Esophagus squamous epithelium (tissue), 5 donors: Measurements from ENCODE around the gene SH2D2A. TPM values are rescaled to one million over a fixed set of nuclear protein-coding genes. Genes with fewer than 3 reads are reported as not detected.
A peak's percentile ranks its signal among the peaks of the same experiment; 100 is the strongest.

Source experiments
- DNase-seq: peaks from one replicate; lab custom pipeline; 2025; lab: John Stamatoyannopoulos, UW
- H3K27ac ChIP-seq, 4 donors: fragments of 200-600 bp; sonication (generic); one replicate each; pipeline ENCODE4 v1.5.1; 2016 to 2019; ENCODE audit warnings: mild to moderate bottlenecking in 1 of 4
- H3K27me3 ChIP-seq, 4 donors: fragments of 200-600 bp; sonication (generic); 1 replicate in 3 of 4; 2 replicates in 1 of 4; pipeline versions ENCODE4 v1.5.1 to v1.6.0; 2017 to 2021; ENCODE audit warnings: antibody characterized with exemption in 1 of 4
- H3K36me3 ChIP-seq, 3 donors: fragments of 200-600 bp; sonication (generic); one replicate each; pipeline ENCODE4 v1.5.1; 2016 to 2019
- H3K4me1 ChIP-seq, 3 donors: fragments of 200-600 bp; sonication (generic); one replicate each; pipeline ENCODE4 v1.5.1; 2017 to 2019
- H3K4me3 ChIP-seq, 4 donors: fragments of 200-600 bp; sonication (generic); 1 replicate in 3 of 4; 2 replicates in 1 of 4; pipeline ENCODE4 v1.5.1; 2016 to 2019; ENCODE audit warnings: mild to moderate bottlenecking in 2 of 4, moderate library complexity in 1 of 4
- H3K9me3 ChIP-seq, 3 donors: fragments of 200-600 bp; sonication (generic); one replicate each; pipeline ENCODE4 v1.5.1; 2016 to 2019
- POLR2A ChIP-seq, 4 donors: fragments of 450-650 bp; IDR thresholded peaks; one replicate each; pipeline ENCODE4 v1.6.1; 2017; ENCODE audit warnings: antibody characterized with exemption in 4 of 4, mild to moderate bottlenecking in 4 of 4, moderate library complexity in 3 of 4
- WGBS, 2 donors: methylation state at CpG; one replicate each; pipeline ENCODE4 v1.1.5; 2018; 5-methylcytosine and 5-hydroxymethylcytosine counted together
- intact Hi-C: fragments of 100-400 bp; cut with DNase I; formaldehyde crosslinking; loops from one replicate; pipeline ENCODE4 v1.15.0; 2022
- total RNA-seq, 4 donors: library from RNA; depleted of rRNA; stranded (reverse); fragments of >200 nt; gene quantifications; one replicate each; pipeline ENCODE4 v1.1.0, GENCODE V29; 2016
- TF ChIP-seq, protein P1 (sequence below), 6 experiments: fragments of 450-650 bp in 4 of 6; fragments of 200-600 bp in 2 of 6; sonication (generic) in 2 of 6; IDR thresholded peaks; one replicate each; pipeline ENCODE4 v1.5.1; 2016 to 2019; ENCODE audit warnings: antibody characterized with exemption in 6 of 6, mild to moderate bottlenecking in 4 of 6, moderate library complexity in 4 of 6
- donor health status: DM: yes; HTN: yes; CAD: no.

The SH2D2A gene
- total RNA-seq, 4 donors from 2014 or later: 0.32 to 2.0 (median 1.7) TPM; not detected in 1

DNA sequence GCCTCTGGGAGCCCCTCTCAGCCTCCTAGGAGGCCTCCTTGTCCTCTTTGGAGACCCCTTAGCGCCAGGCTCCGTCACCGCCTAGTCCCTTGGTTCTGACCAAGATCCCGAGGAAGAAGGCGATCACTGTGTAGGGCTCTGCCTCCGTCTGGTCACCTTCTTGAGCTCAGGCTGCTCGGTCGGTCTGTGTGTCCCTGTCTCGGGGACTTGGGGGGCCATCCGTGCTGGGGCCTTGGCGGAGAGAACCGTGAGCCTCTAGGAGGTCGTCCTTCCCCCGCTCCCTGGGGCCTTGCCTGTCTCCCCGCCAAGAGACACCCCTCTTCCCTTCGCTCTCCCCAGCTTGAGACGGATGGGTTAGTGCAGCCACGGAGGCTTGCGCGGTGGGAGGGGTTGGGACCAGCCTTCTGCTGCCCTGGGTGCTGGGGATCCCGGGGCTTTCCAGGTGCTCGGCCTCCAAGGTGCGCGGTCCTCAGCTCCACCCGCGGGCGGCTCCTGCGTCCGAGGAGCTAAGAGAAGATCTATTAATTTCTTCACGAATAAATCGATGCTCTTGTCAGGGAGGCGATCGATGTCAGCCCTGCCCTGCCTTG lies 43.0 kb upstream of the SH2D2A start:
- Histone ChIP-seq H3K36me3 (no peaks in the 10 kb centered on the region), H3K4me1 (peaks cover 24 to 32% (median 28%) of the 10 kb centered on the region in 3 donors), H3K27ac (no peak overlapping the region), H3K27me3 (peaks cover 8 to 85% (median 23%) of the 10 kb centered on the region in 4 donors), H3K9me3 (no peaks in the 10 kb centered on the region), H3K4me3 (peak overlapping the region in 3 of 4 donors; percentile 26 to 61 (median 35))
- DNase-seq: no peak
- WGBS, 2 donors: 0 to 2% methylated on average over 3 to 14 of the region's 33 CpGs
- intact Hi-C loops: no loop called here
- TF ChIP-seq, protein P1, sequence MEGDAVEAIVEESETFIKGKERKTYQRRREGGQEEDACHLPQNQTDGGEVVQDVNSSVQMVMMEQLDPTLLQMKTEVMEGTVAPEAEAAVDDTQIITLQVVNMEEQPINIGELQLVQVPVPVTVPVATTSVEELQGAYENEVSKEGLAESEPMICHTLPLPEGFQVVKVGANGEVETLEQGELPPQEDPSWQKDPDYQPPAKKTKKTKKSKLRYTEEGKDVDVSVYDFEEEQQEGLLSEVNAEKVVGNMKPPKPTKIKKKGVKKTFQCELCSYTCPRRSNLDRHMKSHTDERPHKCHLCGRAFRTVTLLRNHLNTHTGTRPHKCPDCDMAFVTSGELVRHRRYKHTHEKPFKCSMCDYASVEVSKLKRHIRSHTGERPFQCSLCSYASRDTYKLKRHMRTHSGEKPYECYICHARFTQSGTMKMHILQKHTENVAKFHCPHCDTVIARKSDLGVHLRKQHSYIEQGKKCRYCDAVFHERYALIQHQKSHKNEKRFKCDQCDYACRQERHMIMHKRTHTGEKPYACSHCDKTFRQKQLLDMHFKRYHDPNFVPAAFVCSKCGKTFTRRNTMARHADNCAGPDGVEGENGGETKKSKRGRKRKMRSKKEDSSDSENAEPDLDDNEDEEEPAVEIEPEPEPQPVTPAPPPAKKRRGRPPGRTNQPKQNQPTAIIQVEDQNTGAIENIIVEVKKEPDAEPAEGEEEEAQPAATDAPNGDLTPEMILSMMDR (IDR thresholded peaks at IDR 0.05): no peak
- no peak for TF ChIP-seq POLR2A (IDR thresholded peaks at IDR 0.05)

DNA sequence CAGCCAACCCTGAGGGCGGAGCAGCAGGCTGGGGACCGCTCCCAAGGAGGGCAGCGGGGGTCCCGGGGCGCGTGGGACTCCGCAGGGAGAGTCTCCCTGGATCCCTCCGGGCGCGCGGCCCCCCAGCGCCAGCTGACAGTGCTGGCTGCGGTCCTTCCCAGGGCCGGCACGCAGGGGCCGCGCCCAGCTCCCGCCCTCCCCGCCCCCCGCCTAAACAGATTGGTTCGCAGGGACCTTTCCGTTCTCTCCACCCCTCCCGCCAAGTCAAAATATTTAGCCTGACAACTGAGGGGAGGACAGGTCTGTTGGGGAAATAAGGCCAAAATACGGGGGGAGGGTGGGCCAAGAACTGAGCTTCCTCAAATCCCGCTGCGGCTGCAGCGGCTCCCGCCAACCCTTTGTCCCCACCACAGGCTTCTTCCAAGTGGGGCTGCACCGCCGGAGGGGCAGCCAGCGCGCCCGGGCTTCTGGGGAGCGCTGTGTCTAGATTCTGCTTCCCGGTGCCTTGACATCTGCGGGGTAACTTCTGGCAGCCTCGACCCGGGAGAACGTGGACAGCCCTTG lies 42.4 kb upstream of the SH2D2A start, which contains the start of gene INSRR:
Gene INSRR, minus strand, starts transcription at position 159 of the 564 bp plus-strand sequence. CDS start 496 bp downstream, outside the sequence.
- DNase-seq: no peak
- no peaks in the 10 kb centered on the region for H3K36me3 ChIP-seq
- peaks cover 24 to 32% (median 28%) of the 10 kb centered on the region in 3 donors for H3K4me1 ChIP-seq
- H3K27ac ChIP-seq: no peak within 1 kb of the TSS
- intact Hi-C loops: no loop called here
- 10 to 11% methylated on average over 8 to 15 of the region's 39 CpGs for WGBS, 2 donors
- peaks cover 8 to 84% (median 23%) of the 10 kb centered on the region in 4 donors for H3K27me3 ChIP-seq
- H3K9me3 ChIP-seq: no peaks in the 10 kb centered on the region
- TF ChIP-seq POLR2A (IDR thresholded peaks at IDR 0.05): no peak
- H3K4me3 ChIP-seq: peak within 1 kb of the TSS in 3 of 4 donors; percentile 26 to 61 (median 35)

DNA sequence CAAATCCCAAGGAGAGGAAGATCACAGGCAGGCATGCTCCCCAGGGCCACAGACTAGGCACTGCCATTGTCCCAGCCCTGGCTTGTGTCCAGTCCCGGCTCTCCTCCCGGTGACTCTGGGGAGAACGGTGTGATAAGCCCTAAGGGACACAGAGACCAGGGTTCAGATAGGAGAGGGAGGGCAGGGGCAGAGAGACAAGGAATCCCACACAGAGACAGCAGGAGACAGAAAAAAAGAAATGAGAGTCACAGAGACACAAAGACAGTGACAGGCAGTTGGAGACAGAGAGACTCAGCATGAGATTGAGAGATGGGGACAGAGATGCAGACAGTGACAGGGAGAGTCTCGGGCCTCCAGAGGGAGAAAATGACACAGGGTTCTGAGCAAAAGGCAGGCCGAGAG lies 41.9 kb upstream of the SH2D2A start:
- Histone ChIP-seq H3K27ac (no peak overlapping the region), H3K27me3 (peaks cover 8 to 84% (median 23%) of the 10 kb centered on the region in 4 donors), H3K9me3 (no peaks in the 10 kb centered on the region), H3K4me1 (peaks cover 24 to 32% (median 28%) of the 10 kb centered on the region in 3 donors), H3K36me3 (no peaks in the 10 kb centered on the region), H3K4me3 (peak overlapping the region in 3 of 4 donors; percentile 26 to 61 (median 35))
- DNase-seq: no peak
- intact Hi-C loops: no loop called here
- TF ChIP-seq, protein P1 (IDR thresholded peaks at IDR 0.05): no peak
- TF ChIP-seq POLR2A (IDR thresholded peaks at IDR 0.05): no peak
- WGBS, 2 donors: 14 to 22% methylated on average over 2 to 5 of the region's 5 CpGs

DNA sequence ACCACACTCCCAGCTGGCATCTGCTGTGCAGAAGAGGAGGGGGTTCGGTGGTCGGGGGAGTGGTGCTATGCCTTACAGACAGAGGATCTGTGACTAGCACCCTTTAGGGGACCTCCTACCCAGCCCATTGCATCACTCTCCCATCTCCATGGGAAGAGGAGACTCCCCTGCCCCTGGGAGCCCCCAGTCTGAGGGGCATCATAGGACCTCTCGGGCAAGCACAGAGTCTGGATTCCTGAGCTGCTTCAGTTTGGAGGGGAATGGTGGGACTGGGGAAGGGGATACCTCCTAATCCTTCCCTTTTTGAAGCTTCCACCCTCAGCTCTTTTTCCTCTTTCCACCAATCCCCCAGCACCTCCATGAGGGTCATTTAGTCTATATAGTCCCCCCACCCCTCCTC lies 40.9 kb upstream of the SH2D2A start:
- DNase-seq: no peak
- H3K4me3 ChIP-seq: no peak overlapping the region
- no peak overlapping the region for H3K27ac ChIP-seq
- peaks cover 8 to 80% (median 23%) of the 10 kb centered on the region in 4 donors for H3K27me3 ChIP-seq
- TF ChIP-seq POLR2A (IDR thresholded peaks at IDR 0.05): no peak
- TF ChIP-seq, protein P1 (IDR thresholded peaks at IDR 0.05): no peak
- no peaks in the 10 kb centered on the region for H3K9me3 ChIP-seq
- H3K36me3 ChIP-seq: no peaks in the 10 kb centered on the region
- H3K4me1 ChIP-seq: peaks cover 24 to 35% (median 28%) of the 10 kb centered on the region in 3 donors
- intact Hi-C loops: no loop called here
- 83 to 88% methylated on average over 1 of the region's 3 CpGs for WGBS, 2 donors

DNA sequence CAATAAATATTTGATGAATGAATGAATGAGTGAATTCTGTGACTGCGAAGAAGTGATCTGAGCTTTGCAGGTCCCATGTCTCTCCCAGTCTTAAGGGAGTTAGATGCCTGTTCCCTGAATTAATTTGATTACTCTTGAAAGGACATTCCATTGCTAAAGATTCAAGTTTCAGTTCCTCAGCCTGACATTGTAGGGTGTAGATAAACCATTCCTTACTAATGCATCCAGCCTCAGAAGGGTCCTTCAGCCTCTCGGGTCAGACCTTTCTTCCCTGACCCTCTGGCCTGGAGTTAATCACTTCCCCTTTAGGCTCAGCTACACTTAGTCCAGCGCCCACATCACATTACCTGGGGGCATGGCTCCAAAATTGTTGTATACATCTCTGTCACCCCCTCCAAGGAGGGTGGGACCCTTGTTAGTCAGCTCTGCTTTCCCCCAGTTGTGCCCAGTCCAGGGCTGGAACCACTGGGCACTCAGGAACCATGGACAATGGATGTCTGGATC lies 39.7 kb upstream of the SH2D2A start:
- H3K36me3 ChIP-seq: no peaks in the 10 kb centered on the region
- peaks cover 5 to 79% (median 15%) of the 10 kb centered on the region in 4 donors for H3K27me3 ChIP-seq
- WGBS, 2 donors: 71 to 75% methylated on average over 3 of the region's 3 CpGs
- TF ChIP-seq, protein P1 (IDR thresholded peaks at IDR 0.05): no peak
- TF ChIP-seq POLR2A (IDR thresholded peaks at IDR 0.05): no peak
- no peak overlapping the region for H3K27ac ChIP-seq
- H3K4me1 ChIP-seq: peaks cover 24 to 41% (median 28%) of the 10 kb centered on the region in 3 donors
- no peak overlapping the region for H3K4me3 ChIP-seq
- no peak for DNase-seq
- intact Hi-C loops: no loop called here
- no peaks in the 10 kb centered on the region for H3K9me3 ChIP-seq
